Measurements from ENCODE around the gene TLR10.

Gene TLR10

DNA sequence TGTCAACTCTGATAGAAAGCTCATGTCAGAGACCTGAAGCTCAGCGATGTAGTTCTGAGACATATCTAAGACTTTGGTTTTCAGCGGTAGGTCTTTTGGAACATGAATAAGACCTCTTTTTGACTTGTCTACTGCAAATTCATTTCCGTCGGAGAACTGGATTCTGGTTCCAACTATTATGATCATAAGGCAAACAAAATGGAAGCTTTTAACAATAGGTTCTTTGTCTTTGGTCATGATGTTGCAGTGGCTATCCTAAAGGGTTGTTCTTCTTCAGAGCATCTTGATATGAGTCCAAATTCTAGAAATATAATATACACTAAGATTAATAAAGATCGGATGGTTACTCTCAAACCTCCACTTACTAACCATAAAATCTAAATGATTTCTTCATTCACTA is 46.4 kb upstream of the TLR10 start:
- Histone ChIP-seq H3K4me3 (ENCODE audit: low read depth in 1 of 2, low read length in 2 of 2) (no peak overlapping the region), H3K79me2 (ENCODE audit: insufficient read depth, low read length) (no peaks in the 10 kb centered on the region), H3K9ac (ENCODE audit: low read depth, low read length) (no peak overlapping the region), H3K9me3 (ENCODE audit: insufficient read depth, low read length, severe bottlenecking) (no peaks in the 10 kb centered on the region), H4K20me1 (ENCODE audit: insufficient read depth, low read length) (no peaks in the 10 kb centered on the region), H3K4me1 (ENCODE audit: insufficient read depth, low read length) (no peaks in the 10 kb centered on the region), H3K4me2 (ENCODE audit: insufficient read depth, low read length) (no peak overlapping the region), H3K36me3 (ENCODE audit: insufficient read depth, low read length) (no peaks in the 10 kb centered on the region), H3K27ac (ENCODE audit: low read length) (no peak overlapping the region), H3K27me3 (ENCODE audit: insufficient read depth, low read length, poor library complexity) (no peaks in the 10 kb centered on the region), H2AFZ (ENCODE audit: low read depth, low read length) (no peak overlapping the region)
- no peak for TF ChIP-seq EZH2 (IDR thresholded peaks at IDR 0.05; ENCODE audit: borderline replicate concordance, low read depth, low read length, severe bottlenecking)
- TF ChIP-seq, protein P1, sequence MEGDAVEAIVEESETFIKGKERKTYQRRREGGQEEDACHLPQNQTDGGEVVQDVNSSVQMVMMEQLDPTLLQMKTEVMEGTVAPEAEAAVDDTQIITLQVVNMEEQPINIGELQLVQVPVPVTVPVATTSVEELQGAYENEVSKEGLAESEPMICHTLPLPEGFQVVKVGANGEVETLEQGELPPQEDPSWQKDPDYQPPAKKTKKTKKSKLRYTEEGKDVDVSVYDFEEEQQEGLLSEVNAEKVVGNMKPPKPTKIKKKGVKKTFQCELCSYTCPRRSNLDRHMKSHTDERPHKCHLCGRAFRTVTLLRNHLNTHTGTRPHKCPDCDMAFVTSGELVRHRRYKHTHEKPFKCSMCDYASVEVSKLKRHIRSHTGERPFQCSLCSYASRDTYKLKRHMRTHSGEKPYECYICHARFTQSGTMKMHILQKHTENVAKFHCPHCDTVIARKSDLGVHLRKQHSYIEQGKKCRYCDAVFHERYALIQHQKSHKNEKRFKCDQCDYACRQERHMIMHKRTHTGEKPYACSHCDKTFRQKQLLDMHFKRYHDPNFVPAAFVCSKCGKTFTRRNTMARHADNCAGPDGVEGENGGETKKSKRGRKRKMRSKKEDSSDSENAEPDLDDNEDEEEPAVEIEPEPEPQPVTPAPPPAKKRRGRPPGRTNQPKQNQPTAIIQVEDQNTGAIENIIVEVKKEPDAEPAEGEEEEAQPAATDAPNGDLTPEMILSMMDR (IDR thresholded peaks at IDR 0.05; ENCODE audit: borderline replicate concordance, extremely low read depth, low read length, poor library complexity, severe bottlenecking): no peak
- no peak for ATAC-seq (ENCODE audit: insufficient read depth, low read depth)
- no peak for DNase-seq

DNA sequence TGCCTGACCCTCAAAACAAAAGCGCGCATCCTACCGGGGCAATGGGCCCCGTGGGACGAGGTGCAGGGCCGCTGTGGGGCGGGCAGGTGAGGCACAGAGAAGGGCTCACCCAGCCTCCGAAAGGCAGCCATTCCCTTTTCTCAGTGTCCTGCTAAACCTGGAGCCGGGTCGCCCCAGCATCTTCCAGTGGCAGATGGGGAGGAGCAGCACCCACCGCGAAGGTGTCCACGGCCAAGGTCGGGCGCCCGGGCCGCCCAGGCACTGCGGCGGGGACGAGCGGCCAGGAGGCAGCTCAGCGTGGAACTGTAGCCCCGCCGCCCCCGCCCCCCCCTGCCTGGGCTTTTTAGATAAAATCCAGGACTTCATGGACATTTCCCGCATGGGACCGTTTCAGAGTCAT is 41.0 kb upstream of the TLR10 start:
- H3K9ac ChIP-seq (ENCODE audit: low read depth, low read length): no peak overlapping the region
- H3K27me3 ChIP-seq (ENCODE audit: insufficient read depth, low read length, poor library complexity): no peaks in the 10 kb centered on the region
- DNase-seq (no peak), ATAC-seq (ENCODE audit: insufficient read depth, low read depth) (no peak)
- no peaks in the 10 kb centered on the region for H4K20me1 ChIP-seq (ENCODE audit: insufficient read depth, low read length)
- no peaks in the 10 kb centered on the region for H3K9me3 ChIP-seq (ENCODE audit: insufficient read depth, low read length, severe bottlenecking)
- no peak overlapping the region for H2AFZ ChIP-seq (ENCODE audit: low read depth, low read length)
- H3K27ac ChIP-seq (ENCODE audit: low read length): no peak overlapping the region
- no peaks in the 10 kb centered on the region for H3K4me1 ChIP-seq (ENCODE audit: insufficient read depth, low read length)
- no peaks in the 10 kb centered on the region for H3K36me3 ChIP-seq (ENCODE audit: insufficient read depth, low read length)
- no peaks in the 10 kb centered on the region for H3K79me2 ChIP-seq (ENCODE audit: insufficient read depth, low read length)
- H3K4me3 ChIP-seq (ENCODE audit: low read depth in 1 of 2, low read length in 2 of 2): no peak overlapping the region
- TF ChIP-seq EZH2 (IDR thresholded peaks at IDR 0.05; ENCODE audit: borderline replicate concordance, low read depth, low read length, severe bottlenecking): no peak
- TF ChIP-seq, protein P1 (IDR thresholded peaks at IDR 0.05; ENCODE audit: borderline replicate concordance, extremely low read depth, low read length, poor library complexity, severe bottlenecking): no peak
- no peak overlapping the region for H3K4me2 ChIP-seq (ENCODE audit: insufficient read depth, low read length)

DNA sequence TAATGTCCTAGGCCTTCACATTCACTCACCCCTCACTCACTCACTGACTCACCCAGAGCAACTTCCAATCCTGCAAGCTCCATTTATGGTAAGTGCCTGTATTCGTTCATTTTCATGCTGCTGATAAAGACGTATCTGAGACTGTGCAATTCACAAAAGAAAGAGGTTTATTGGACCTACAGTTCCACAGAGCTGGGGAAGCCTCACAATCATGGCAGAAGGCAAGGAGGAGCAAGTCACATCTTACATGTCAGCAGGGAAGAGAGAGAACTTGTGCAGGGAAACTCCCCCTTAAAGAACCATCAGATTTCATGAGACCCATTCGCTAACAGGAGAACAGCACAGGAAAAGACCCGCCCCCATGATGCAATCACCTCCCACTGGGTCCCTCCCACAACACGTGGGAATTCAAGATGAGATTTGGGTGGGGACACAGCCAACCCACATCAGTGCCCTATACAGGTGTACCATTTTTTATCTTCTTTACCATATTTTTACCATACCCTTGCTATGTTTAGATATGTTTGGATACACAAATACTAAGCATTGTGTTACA is 40.0 kb upstream of the TLR10 start:
- Histone ChIP-seq H3K27ac (ENCODE audit: low read length) (no peak overlapping the region), H3K4me1 (ENCODE audit: insufficient read depth, low read length) (no peaks in the 10 kb centered on the region), H3K9ac (ENCODE audit: low read depth, low read length) (no peak overlapping the region), H3K27me3 (ENCODE audit: insufficient read depth, low read length, poor library complexity) (no peaks in the 10 kb centered on the region), H3K4me3 (ENCODE audit: low read depth in 1 of 2, low read length in 2 of 2) (no peak overlapping the region), H2AFZ (ENCODE audit: low read depth, low read length) (no peak overlapping the region), H4K20me1 (ENCODE audit: insufficient read depth, low read length) (no peaks in the 10 kb centered on the region), H3K4me2 (ENCODE audit: insufficient read depth, low read length) (no peak overlapping the region), H3K36me3 (ENCODE audit: insufficient read depth, low read length) (no peaks in the 10 kb centered on the region), H3K79me2 (ENCODE audit: insufficient read depth, low read length) (no peaks in the 10 kb centered on the region), H3K9me3 (ENCODE audit: insufficient read depth, low read length, severe bottlenecking) (no peaks in the 10 kb centered on the region)
- DNase-seq (no peak), ATAC-seq (ENCODE audit: insufficient read depth, low read depth) (no peak)
- TF ChIP-seq EZH2 (IDR thresholded peaks at IDR 0.05; ENCODE audit: borderline replicate concordance, low read depth, low read length, severe bottlenecking): no peak
- TF ChIP-seq, protein P1 (IDR thresholded peaks at IDR 0.05; ENCODE audit: borderline replicate concordance, extremely low read depth, low read length, poor library complexity, severe bottlenecking): no peak

DNA sequence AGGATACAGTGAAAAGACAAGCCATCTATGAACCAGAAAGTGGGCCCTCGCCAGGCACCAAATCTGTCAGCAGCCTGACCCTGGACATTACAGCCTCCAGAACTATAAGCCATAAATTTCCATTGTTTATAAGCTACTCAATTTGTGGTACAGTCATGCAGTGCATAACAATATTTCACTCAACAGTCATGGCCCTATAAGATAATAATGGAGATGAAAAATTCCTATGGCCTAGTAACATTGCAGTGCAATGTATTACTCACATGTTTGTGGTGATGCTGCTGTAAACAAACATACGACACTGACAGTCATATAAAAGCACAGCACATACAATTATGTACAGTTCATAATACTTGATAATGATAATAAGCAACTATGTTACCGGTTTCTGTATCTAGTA is 38.9 kb upstream of the TLR10 start:
- no peaks in the 10 kb centered on the region for H3K9me3 ChIP-seq (ENCODE audit: insufficient read depth, low read length, severe bottlenecking)
- TF ChIP-seq EZH2 (IDR thresholded peaks at IDR 0.05; ENCODE audit: borderline replicate concordance, low read depth, low read length, severe bottlenecking): no peak
- TF ChIP-seq, protein P1 (IDR thresholded peaks at IDR 0.05; ENCODE audit: borderline replicate concordance, extremely low read depth, low read length, poor library complexity, severe bottlenecking): no peak
- H3K9ac ChIP-seq (ENCODE audit: low read depth, low read length): no peak overlapping the region
- H2AFZ ChIP-seq (ENCODE audit: low read depth, low read length): no peak overlapping the region
- H3K4me1 ChIP-seq (ENCODE audit: insufficient read depth, low read length): no peaks in the 10 kb centered on the region
- no peak for ATAC-seq (ENCODE audit: insufficient read depth, low read depth)
- H4K20me1 ChIP-seq (ENCODE audit: insufficient read depth, low read length): no peaks in the 10 kb centered on the region
- H3K4me3 ChIP-seq (ENCODE audit: low read depth in 1 of 2, low read length in 2 of 2): no peak overlapping the region
- no peak overlapping the region for H3K4me2 ChIP-seq (ENCODE audit: insufficient read depth, low read length)
- H3K36me3 ChIP-seq (ENCODE audit: insufficient read depth, low read length): no peaks in the 10 kb centered on the region
- no peak overlapping the region for H3K27ac ChIP-seq (ENCODE audit: low read length)
- DNase-seq: no peak
- H3K79me2 ChIP-seq (ENCODE audit: insufficient read depth, low read length): no peaks in the 10 kb centered on the region
- H3K27me3 ChIP-seq (ENCODE audit: insufficient read depth, low read length, poor library complexity): no peaks in the 10 kb centered on the region
